ENCODE measurements around the gene DNAAF6. TPM values are rescaled to one million over a fixed set of nuclear protein-coding genes. Genes with fewer than 3 reads are reported as not detected.

The DNAAF6 gene
- total and polyA plus RNA-seq, 2 experiments from 2014 or later, result not detected

DNA sequence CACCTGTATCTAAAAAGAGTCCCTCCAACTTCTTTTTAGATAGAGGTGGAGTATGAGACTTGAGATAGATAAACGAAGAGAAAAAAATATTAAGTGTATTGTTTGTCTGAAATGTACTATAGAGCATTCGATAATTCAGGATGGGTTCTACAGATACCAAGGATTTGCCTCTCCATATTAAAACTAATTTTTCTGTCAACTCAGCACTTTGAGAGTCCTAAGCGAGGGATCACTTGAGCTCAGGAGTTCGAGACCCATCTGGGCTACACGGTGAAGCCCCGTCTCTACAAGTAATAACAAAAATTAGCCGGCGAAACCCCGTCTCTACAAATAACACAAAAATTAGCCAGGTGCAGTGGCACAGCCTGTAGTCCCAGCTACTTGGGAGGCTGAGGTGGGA is 1.5 kb downstream of the DNAAF6 start:
- Histone ChIP-seq H3K36me3 (replicated peaks; ENCODE audit: insufficient read depth, low read depth) (no peaks in the 10 kb centered on the region), H3K27ac (no peak overlapping the region), H4K20me1 (ENCODE audit: insufficient read depth, poor library complexity, severe bottlenecking) (no peaks in the 10 kb centered on the region), H2AFZ (no peak overlapping the region), H3K4me2 (no peak overlapping the region), H3K9me2 (replicated peaks; ENCODE audit: insufficient read depth) (no peaks in the 10 kb centered on the region), H3K9me3 (ENCODE audit: low read depth) (no peaks in the 10 kb centered on the region), H3K4me1 (ENCODE audit: insufficient read depth) (no peaks in the 10 kb centered on the region), H3K79me2 (no peaks in the 10 kb centered on the region), H3K27me3 (no peaks in the 10 kb centered on the region), H3K4me3 (no peak overlapping the region)
- TF ChIP-seq EZH2 (IDR thresholded peaks at IDR 0.05; ENCODE audit: borderline replicate concordance) (no peak), EZH2phosphoT487 (IDR thresholded peaks at IDR 0.05; ENCODE audit: low read depth, severe bottlenecking, unreplicated experiment) (no peak)
- TF ChIP-seq, protein P1, sequence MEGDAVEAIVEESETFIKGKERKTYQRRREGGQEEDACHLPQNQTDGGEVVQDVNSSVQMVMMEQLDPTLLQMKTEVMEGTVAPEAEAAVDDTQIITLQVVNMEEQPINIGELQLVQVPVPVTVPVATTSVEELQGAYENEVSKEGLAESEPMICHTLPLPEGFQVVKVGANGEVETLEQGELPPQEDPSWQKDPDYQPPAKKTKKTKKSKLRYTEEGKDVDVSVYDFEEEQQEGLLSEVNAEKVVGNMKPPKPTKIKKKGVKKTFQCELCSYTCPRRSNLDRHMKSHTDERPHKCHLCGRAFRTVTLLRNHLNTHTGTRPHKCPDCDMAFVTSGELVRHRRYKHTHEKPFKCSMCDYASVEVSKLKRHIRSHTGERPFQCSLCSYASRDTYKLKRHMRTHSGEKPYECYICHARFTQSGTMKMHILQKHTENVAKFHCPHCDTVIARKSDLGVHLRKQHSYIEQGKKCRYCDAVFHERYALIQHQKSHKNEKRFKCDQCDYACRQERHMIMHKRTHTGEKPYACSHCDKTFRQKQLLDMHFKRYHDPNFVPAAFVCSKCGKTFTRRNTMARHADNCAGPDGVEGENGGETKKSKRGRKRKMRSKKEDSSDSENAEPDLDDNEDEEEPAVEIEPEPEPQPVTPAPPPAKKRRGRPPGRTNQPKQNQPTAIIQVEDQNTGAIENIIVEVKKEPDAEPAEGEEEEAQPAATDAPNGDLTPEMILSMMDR (IDR thresholded peaks at IDR 0.05; ENCODE audit: poor library complexity), result no peak
- 91% methylated on average over 9 of the region's 9 CpGs for WGBS (ENCODE audit: low lambda C conversion rate, missing lambda C conversion rate)
- DNase-seq (ENCODE audit: low spot score), result no peak

DNA sequence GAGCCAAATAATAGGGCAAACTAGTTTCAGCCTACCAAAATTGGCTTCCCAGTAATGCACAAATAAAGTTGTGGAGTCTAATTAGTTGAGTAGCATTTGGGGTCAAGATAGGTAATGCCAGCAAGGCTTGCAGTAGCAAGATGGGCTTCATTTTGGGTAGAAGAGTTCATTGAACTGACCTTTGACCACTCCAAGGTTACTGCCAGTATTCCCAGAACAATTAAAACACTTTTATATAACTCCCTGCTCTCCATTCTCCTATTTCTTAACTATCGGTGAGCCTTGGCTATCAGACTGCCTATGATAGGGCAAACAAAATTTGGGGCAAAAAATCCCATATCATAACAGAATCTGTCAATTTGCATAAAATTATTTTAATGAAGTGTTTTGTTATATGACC is 7.1 kb downstream of the DNAAF6 start:
- H3K9me3 ChIP-seq (ENCODE audit: low read depth), result no peaks in the 10 kb centered on the region
- WGBS (ENCODE audit: low lambda C conversion rate, missing lambda C conversion rate), result 81% methylated on average over 1 of the region's 1 CpG
- no peak overlapping the region for H2AFZ ChIP-seq
- no peaks in the 10 kb centered on the region for H3K4me1 ChIP-seq (ENCODE audit: insufficient read depth)
- no peaks in the 10 kb centered on the region for H3K9me2 ChIP-seq (replicated peaks; ENCODE audit: insufficient read depth)
- no peak overlapping the region for H3K4me3 ChIP-seq
- H3K27ac ChIP-seq, result no peak overlapping the region
- no peaks in the 10 kb centered on the region for H4K20me1 ChIP-seq (ENCODE audit: insufficient read depth, poor library complexity, severe bottlenecking)
- no peak overlapping the region for H3K4me2 ChIP-seq
- H3K79me2 ChIP-seq, result no peaks in the 10 kb centered on the region
- H3K36me3 ChIP-seq (replicated peaks; ENCODE audit: insufficient read depth, low read depth), result no peaks in the 10 kb centered on the region
- DNase-seq (ENCODE audit: low spot score), result no peak
- no peaks in the 10 kb centered on the region for H3K27me3 ChIP-seq
- TF ChIP-seq EZH2phosphoT487 (IDR thresholded peaks at IDR 0.05; ENCODE audit: low read depth, severe bottlenecking, unreplicated experiment) (no peak), EZH2 (IDR thresholded peaks at IDR 0.05; ENCODE audit: borderline replicate concordance) (no peak)
- TF ChIP-seq, protein P1 (IDR thresholded peaks at IDR 0.05; ENCODE audit: poor library complexity), result no peak

DNA sequence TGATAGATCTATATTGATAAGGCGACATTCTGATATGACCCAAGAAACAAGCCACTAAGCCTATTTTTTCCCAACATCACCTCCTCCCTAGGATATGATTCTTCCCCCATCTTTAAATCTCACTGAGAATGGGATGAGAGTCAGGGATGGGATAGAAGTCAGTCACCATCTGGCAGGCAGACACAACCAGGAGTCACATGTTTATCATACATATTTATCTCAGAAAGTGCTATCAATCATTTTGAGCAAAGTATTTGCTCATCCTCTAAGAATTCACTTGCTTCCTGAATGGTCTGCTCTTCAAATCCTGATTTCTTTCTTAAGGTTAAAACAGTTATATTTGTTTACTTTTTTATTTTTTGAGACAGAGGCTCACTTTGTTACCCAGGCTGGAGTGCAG is 20.3 kb downstream of the DNAAF6 start:
- no peak overlapping the region for H2AFZ ChIP-seq
- no peak overlapping the region for H3K4me2 ChIP-seq
- WGBS (ENCODE audit: low lambda C conversion rate, missing lambda C conversion rate), result 85% methylated on average over 1 of the region's 1 CpG
- H3K9me3 ChIP-seq (ENCODE audit: low read depth), result no peaks in the 10 kb centered on the region
- no peak for DNase-seq (ENCODE audit: low spot score)
- no peaks in the 10 kb centered on the region for H3K4me1 ChIP-seq (ENCODE audit: insufficient read depth)
- H3K9me2 ChIP-seq (replicated peaks; ENCODE audit: insufficient read depth), result no peaks in the 10 kb centered on the region
- no peaks in the 10 kb centered on the region for H3K36me3 ChIP-seq (replicated peaks; ENCODE audit: insufficient read depth, low read depth)
- H4K20me1 ChIP-seq (ENCODE audit: insufficient read depth, poor library complexity, severe bottlenecking), result no peaks in the 10 kb centered on the region
- no peak overlapping the region for H3K27ac ChIP-seq
- TF ChIP-seq, protein P1 (IDR thresholded peaks at IDR 0.05; ENCODE audit: poor library complexity), result no peak
- TF ChIP-seq EZH2 (IDR thresholded peaks at IDR 0.05; ENCODE audit: borderline replicate concordance) (no peak), EZH2phosphoT487 (IDR thresholded peaks at IDR 0.05; ENCODE audit: low read depth, severe bottlenecking, unreplicated experiment) (no peak)
- no peaks in the 10 kb centered on the region for H3K79me2 ChIP-seq
- H3K27me3 ChIP-seq, result no peaks in the 10 kb centered on the region
- no peak overlapping the region for H3K4me3 ChIP-seq

Data from hepatocyte (in vitro differentiated cells).